Hematopoietic multipotent progenitor cell treated with erythropoietin and hydrocortisone succinate and interleukin-3 and kit ligand, for 15 days (in vitro differentiated cells): Measurements from ENCODE around the gene CNRIP1.
A peak's percentile ranks its signal among the peaks of the same experiment; 100 is the strongest.

Experiments
- DNase-seq: peaks from one replicate; pipeline ENCODE4 v3.0.0-alpha.2; 2015; ENCODE audit warnings: low spot score

Gene CNRIP1

GRCh38 chr2:68292108-68292710, 27.5 kb downstream of the CNRIP1 start:
- peak; percentile 76 for DNase-seq

DNA sequence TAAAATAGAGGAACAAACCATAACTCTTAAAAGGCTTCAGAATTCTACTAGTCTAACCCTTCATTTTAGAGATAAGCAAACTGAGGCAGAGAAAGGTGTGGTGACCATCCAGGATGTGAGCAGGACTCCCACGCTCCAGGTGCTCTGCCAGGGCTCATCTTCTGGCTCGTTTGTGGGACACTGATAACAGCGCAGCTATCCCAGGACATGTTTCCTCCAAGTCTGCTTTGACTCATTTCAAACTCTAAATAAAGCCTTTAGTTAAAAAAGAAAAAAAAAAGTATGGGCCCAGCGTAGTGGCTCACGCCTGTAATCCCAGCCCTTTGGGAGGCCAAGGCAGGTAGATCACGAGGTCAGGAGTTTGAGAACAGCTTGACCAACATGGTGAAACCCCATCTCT, 28.4 kb downstream of the CNRIP1 start:
- DNase-seq: no peak

DNA sequence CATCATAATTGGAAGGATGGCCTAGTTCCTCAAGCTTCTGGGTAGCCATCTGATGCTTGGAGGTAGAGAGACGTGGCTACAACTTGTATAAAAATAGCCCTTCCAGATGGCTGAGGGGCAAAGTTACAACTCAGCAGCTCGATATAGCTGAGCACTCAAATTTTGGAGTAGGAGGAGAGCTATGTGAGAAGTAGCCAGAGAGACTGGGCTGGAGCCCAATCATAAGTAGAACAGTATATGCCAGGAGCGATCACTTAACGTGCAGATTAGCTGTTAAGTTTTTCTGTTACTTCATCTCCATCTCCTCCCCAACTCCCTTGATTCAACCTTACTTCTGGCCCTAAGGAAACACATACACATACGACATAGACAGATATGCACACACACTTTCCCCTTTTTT, 28.8 kb downstream of the CNRIP1 start:
- DNase-seq: no peak

DNA sequence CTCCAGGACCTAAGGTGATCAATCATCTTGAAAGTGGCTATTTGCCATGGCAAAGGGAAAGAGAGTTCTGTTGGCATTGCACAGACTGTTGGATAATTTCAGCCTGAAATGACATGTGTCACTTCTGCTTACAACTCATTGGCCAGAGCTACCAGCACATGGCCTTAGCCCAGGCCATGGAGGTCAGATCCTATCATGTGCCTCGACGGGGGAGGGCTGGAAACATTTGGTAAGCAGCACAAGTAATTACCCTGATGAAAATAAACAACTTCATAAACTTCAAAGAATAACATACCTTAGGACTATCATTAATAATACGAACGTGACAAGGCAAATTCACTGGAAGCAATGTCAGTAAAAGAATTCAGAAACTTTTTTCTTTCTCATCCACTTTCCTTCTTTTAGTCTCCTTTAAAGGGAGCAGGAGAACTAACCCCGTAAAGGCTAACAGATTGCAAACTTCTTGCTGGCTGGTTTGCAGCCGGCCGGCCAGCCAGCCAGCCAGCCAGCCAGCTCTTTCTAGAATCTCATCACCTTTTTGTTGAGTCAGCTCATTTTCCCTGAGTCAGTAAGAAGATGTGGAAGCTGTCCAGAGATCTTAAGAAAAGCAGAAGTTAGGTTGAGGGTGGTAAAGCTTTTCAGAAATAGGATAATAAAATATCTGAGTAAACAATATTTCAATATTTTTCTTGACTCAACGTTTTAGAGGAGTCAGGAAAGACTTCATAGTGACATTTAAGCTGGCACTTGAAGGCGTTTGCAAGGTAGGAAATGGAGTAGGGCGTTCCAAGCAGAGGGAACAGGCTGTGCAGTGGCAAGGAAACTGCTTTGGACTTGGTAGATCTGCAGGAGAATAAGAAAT, 31.9 kb downstream of the CNRIP1 start:
- DNase-seq: peak; percentile 68

DNA sequence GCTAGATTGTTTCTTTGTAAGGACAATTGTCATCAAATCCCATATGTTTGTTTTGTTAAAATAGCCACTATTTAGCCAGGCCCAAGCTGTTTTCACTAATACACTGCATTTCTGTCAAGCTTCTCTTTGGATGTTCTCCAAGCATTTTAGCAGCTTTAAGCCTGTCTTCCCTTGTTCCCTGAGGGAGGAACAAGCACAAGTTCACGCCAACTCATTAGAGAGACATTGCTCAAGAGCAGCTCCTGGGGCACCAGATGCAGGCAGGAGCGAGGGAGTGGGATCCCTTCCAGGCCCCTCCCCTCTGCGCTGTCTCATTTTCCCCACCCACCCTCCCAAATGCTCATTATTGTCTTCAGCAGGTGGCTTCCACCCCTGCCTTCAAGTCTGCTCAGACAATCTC, 34.9 kb downstream of the CNRIP1 start:
- DNase-seq: no peak

GRCh38 chr2:68283419-68283812, 36.3 kb downstream of the CNRIP1 start:
- peak; percentile 30 for DNase-seq

- DNase-seq: peak; percentile 71
These were observed 36.8 kb downstream of the CNRIP1 start for GRCh38 chr2:68282811-68283418.

GRCh38 chr2:68280796-68281195, 39.0 kb downstream of the CNRIP1 start:
- DNase-seq: no peak

DNA sequence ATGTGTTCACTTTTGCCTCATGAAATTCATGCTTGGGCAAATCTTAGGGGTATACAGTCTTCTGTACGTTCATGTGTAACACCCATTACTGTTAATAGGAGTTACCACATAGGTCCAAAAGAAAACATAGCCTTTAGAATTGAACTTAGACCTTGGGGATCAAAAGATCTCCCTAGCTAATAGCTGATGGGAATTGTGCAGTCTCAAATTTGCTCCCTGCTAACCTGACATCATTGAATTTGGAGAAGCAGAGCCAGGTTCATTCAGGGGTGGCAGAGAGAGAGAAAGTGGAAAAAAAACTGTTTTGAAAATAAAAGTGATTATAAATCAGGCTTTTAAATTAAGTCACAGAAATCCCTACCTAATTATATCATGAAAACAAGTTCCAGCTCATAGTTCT, 39.4 kb downstream of the CNRIP1 start:
- DNase-seq: no peak

DNA sequence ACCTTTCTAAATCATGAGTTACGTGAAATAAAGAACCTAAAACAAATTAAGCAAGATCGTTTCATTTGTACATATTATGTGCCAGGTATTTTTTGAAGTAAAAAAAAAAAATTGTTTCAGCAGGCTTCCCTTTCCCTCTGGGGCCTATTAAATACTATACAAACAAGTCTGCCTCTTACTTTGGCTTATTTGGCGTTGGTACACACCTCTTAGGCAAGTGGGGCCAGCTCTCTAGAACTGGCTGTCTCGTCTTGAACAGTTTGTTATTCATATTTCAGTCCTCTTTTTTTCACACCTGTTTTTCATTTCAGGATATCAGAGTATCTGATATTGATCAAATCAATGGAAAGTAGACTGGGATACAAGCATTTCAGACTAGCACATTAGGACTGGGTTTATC, 40.1 kb downstream of the CNRIP1 start:
- DNase-seq: no peak

DNA sequence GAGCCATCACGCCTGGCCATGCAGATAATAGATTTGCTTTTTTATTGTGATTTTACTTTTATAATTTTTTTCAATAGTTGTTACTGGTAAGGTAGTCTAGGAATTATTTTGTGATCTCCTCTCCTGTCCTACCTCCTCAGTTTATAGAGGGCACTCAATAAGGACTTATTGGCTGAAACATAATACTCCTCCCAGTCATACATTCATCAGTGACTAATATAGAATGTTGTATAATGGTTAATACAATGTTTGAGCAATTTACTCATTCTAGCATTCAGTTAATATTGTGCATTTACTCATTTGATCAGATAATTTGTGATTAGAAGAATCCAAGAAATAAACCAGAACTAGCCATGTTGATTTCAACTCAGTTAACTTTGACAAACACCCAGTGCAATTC, 41.6 kb downstream of the CNRIP1 start:
- no peak for DNase-seq

DNA sequence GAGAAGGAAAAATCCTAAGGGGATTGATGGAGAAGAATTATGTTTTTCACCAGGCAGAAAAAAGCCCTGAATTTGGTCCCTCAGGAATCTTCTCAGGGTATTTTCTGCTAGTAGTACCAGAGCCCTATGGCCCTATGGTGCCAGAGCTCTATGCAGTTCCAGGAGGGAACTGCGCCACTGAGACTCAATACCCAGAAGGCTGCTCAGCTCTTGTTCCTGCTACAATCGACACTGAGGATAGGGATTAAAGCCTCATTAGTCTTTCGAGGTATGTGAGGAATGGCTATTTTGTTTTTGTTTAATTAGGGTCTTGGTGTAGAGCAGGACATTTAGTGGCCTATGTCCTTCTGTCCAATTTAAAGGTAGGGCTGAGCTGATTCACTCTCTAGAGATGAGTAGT, 45.7 kb downstream of the CNRIP1 start:
- DNase-seq: no peak

- DNase-seq: no peak
These were observed 47.3 kb downstream of the CNRIP1 start for GRCh38 chr2:68272246-68272994.

DNA sequence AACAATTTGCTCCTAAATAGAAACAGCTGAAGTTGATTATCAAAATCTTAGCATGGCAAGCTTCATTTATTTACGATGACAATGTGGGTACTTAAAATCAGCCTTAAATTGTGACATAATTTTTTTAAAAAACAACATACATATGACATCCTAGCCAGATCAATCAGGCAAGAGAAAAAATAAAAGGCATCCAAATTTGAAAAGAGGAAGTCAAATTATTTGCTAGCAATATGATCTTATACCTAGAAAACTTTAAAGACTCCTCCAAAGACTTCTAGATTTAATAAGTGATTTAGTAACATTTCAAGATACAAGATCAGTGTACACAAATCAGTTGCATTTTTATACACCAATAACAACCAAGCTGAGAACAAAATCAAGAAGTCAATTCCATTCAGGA, 53.1 kb downstream of the CNRIP1 start:
- DNase-seq: no peak

DNA sequence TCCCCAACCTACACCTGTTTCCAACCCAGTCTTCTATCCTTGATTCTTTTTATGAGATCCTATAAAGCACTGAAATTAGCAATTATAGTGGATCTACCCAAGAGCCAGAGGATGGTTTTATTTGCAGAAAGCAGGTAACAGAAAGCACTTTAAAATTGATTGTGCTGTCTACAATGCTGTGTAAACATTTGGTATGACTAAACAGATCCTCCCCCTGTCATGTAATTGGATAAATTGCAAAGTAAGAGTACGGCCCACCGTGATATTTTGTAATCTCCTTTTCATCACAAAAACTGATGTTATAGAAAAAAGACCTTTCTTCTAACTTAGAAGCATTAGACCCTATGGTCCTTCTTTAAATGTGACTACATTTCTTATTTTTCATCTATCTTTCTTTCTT, 56.1 kb downstream of the CNRIP1 start:
- no peak for DNase-seq

DNA sequence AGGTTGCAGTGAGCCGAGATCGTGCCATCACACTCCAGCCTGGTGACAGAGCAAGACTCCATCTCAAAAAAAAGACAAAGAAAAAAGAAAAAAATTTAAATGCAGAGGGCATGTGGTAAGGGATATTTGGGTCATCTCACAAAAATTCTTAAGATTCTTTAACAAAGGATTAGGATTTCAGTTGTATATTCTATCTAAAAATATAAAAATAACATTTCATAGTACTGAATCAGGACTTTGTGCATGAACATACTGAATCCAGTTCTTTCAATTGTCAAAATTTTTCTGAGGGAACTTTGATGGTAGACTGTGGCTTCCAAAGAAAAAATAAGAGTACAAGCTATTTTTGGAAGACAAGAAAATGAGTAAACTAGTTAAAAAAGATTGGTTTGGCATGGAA, 60.9 kb downstream of the CNRIP1 start:
- DNase-seq: no peak

GRCh38 chr2:68256093-68256450, 63.7 kb downstream of the CNRIP1 start:
- DNase-seq: no peak

- peak; percentile 51 for DNase-seq
These were observed 66.3 kb downstream of the CNRIP1 start for GRCh38 chr2:68253219-68254068.

DNA sequence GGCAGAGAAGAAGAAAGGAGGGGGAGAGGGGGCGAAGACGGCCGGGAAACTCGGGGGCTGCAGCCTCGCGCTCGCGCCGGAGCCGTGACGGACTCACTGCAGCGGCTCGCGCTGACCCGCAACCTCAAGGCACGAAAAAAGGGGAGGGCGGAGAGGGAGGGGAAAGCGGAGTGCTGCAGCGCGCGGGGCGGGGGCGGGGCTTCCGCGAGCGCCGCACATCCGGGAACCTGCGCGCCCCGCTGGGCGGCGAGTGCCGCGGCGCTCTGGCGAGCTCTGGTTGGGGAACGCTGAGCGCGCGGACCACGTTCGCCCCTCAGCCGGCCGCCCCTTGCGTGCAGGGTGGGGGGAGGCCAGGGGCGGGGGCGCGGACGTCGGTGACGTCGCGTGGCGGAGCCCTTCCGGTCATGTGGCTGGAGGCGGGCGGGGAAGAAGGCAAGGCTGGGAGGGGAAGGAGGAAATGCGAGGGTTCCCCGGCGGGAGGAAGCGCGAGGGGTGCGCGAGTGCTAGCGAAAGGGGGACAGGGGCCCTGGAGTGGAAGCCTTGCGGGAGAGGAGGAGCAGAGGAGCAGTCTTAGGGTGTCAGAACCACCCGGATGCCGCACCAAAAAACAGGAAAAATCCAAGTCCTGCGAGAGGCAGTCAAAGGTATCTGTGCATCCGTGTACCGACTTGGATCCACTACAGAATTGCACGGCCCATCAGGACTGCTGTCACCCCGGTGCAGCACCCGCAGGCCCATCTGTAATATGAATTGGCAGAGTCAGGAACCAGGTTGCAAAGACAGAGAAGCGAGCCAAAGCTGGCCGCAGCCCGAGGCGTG, 67.1 kb downstream of the CNRIP1 start, which contains the start of gene PPP3R1:
TSS of gene PPP3R1 (minus strand) at position 133 of the 819 bp plus-strand sequence. CDS start 405 bp downstream, outside the sequence.
- DNase-seq: peak; percentile 94

DNA sequence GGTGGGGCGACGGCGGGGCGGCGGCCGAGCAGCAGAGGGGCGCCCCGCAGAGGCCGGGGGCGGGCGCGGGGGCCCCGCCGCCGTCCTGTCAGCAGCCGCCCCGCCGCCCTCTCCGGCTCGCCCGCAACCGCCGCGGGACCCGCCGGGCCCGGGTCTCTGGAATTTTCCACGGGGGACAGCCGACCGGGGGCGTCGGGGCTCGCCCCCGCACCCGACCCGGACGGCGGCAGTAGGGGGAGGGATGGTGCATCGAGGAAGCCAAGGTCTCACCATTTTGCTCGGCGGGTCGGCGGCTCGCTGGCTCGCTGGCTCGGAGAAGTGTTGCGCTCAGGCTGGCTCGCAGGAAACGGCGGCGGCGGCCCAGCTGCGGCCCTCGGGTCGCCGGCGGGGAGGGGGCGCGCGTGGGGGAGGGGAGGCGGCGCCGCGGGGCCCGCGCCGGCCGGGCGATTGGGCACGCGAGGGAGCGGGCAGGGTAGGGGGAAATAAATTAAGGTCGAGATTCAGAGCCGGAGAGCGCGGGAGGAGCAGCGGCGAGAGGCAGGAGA, 67.8 kb downstream of the CNRIP1 start:
- DNase-seq: no peak
